IPS-18a (cell line): ENCODE measurements around the gene DIAPH1.

Experiments
- H3K27ac ChIP-seq: one replicate; pipeline ENCODE4 v1.5.1; 2013; ENCODE audit warnings: low read length
- H3K27me3 ChIP-seq: one replicate; pipeline ENCODE4 v1.6.1; 2013; ENCODE audit warnings: mild to moderate bottlenecking, low read length; ENCODE audit not compliant: control insufficient read depth, insufficient read depth
- H3K36me3 ChIP-seq: one replicate; pipeline ENCODE4 v1.6.1; 2013; ENCODE audit warnings: low read depth, low read length; ENCODE audit not compliant: control insufficient read depth
- H3K4me1 ChIP-seq: one replicate; pipeline ENCODE4 v1.6.1; 2013; ENCODE audit warnings: low read depth, low read length; ENCODE audit not compliant: control insufficient read depth
- H3K4me3 ChIP-seq: one replicate; pipeline ENCODE4 v1.5.1; 2013; ENCODE audit warnings: low read length
- H3K9ac ChIP-seq: one replicate; pipeline ENCODE4 v1.6.1; 2013; ENCODE audit warnings: mild to moderate bottlenecking, low read length, moderate library complexity
- H3K9me3 ChIP-seq: one replicate; pipeline ENCODE4 v1.6.1; 2013; ENCODE audit warnings: low read depth, low read length; ENCODE audit not compliant: control insufficient read depth

The DIAPH1 gene

GRCh38 chr5:141573489-141574121, 45.2 kb downstream of the DIAPH1 start:
- Histone ChIP-seq H3K36me3 (peaks cover 73% of the 10 kb centered on the region), H3K9me3 (no peaks in the 10 kb centered on the region), H3K27ac (no peak overlapping the region), H3K9ac (no peak overlapping the region), H3K27me3 (no peaks in the 10 kb centered on the region), H3K4me1 (no peaks in the 10 kb centered on the region), H3K4me3 (no peak overlapping the region)

- H3K9me3 ChIP-seq: no peaks in the 10 kb centered on the region
- no peak overlapping the region for H3K27ac ChIP-seq
- H3K27me3 ChIP-seq: no peaks in the 10 kb centered on the region
- no peaks in the 10 kb centered on the region for H3K4me1 ChIP-seq
- H3K36me3 ChIP-seq: peaks cover 53% of the 10 kb centered on the region
- H3K4me3 ChIP-seq: no peak overlapping the region
- no peak overlapping the region for H3K9ac ChIP-seq
Measured at GRCh38 chr5:141570655-141571054, 48.1 kb downstream of the DIAPH1 start.

GRCh38 chr5:141567513-141568117, 51.2 kb downstream of the DIAPH1 start:
- H3K27ac ChIP-seq: no peak overlapping the region
- H3K4me3 ChIP-seq: no peak overlapping the region
- H3K9me3 ChIP-seq: no peaks in the 10 kb centered on the region
- peaks cover 5% of the 10 kb centered on the region for H3K4me1 ChIP-seq
- H3K9ac ChIP-seq: no peak overlapping the region
- H3K27me3 ChIP-seq: no peaks in the 10 kb centered on the region
- H3K36me3 ChIP-seq: peaks cover 46% of the 10 kb centered on the region

- Histone ChIP-seq H3K27me3 (no peaks in the 10 kb centered on the region), H3K4me3 (no peak overlapping the region), H3K36me3 (peaks cover 32% of the 10 kb centered on the region), H3K27ac (no peak overlapping the region), H3K4me1 (peaks cover 8% of the 10 kb centered on the region), H3K9ac (no peak overlapping the region), H3K9me3 (no peaks in the 10 kb centered on the region)
Measured at GRCh38 chr5:141565826-141566570, 52.8 kb downstream of the DIAPH1 start.

GRCh38 chr5:141564216-141564692, 54.5 kb downstream of the DIAPH1 start:
- Histone ChIP-seq H3K4me1 (peaks cover 23% of the 10 kb centered on the region), H3K36me3 (peaks cover 23% of the 10 kb centered on the region), H3K27me3 (no peaks in the 10 kb centered on the region), H3K27ac (peak overlapping the region; percentile 87), H3K9me3 (no peaks in the 10 kb centered on the region), H3K4me3 (no peak overlapping the region), H3K9ac (peak overlapping the region; percentile 47)

GRCh38 chr5:141560725-141561483, 57.9 kb downstream of the DIAPH1 start:
- peaks cover 18% of the 10 kb centered on the region for H3K36me3 ChIP-seq
- H3K4me3 ChIP-seq: peak overlapping the region; percentile 45
- peak overlapping the region; percentile 91 for H3K9ac ChIP-seq
- no peaks in the 10 kb centered on the region for H3K9me3 ChIP-seq
- no peaks in the 10 kb centered on the region for H3K27me3 ChIP-seq
- peaks cover 38% of the 10 kb centered on the region for H3K4me1 ChIP-seq
- H3K27ac ChIP-seq: peak overlapping the region; percentile 92

- Histone ChIP-seq H3K9ac (peak overlapping the region; percentile 91), H3K4me3 (peak overlapping the region; percentile 45), H3K36me3 (peaks cover 16% of the 10 kb centered on the region), H3K27me3 (no peaks in the 10 kb centered on the region), H3K4me1 (peaks cover 38% of the 10 kb centered on the region), H3K9me3 (no peaks in the 10 kb centered on the region), H3K27ac (peak overlapping the region; percentile 92)
Measured at GRCh38 chr5:141560151-141560550, 58.6 kb downstream of the DIAPH1 start.

- Histone ChIP-seq H3K4me1 (peaks cover 36% of the 10 kb centered on the region), H3K9me3 (no peaks in the 10 kb centered on the region), H3K9ac (peak overlapping the region; percentile 91), H3K4me3 (no peak overlapping the region), H3K27ac (no peak overlapping the region), H3K27me3 (no peaks in the 10 kb centered on the region), H3K36me3 (peaks cover 16% of the 10 kb centered on the region)
Measured at GRCh38 chr5:141559461-141559860, 59.3 kb downstream of the DIAPH1 start.

- Histone ChIP-seq H3K27me3 (no peaks in the 10 kb centered on the region), H3K4me1 (peaks cover 33% of the 10 kb centered on the region), H3K9ac (no peak overlapping the region), H3K36me3 (peaks cover 9% of the 10 kb centered on the region), H3K4me3 (peak overlapping the region; percentile 1), H3K9me3 (no peaks in the 10 kb centered on the region), H3K27ac (no peak overlapping the region)
Measured at GRCh38 chr5:141558150-141558549, 60.6 kb downstream of the DIAPH1 start.

GRCh38 chr5:141557681-141558136, 61.1 kb downstream of the DIAPH1 start:
- Histone ChIP-seq H3K27ac (peak overlapping the region; percentile 90), H3K36me3 (peaks cover 5% of the 10 kb centered on the region), H3K27me3 (no peaks in the 10 kb centered on the region), H3K4me1 (peaks cover 33% of the 10 kb centered on the region), H3K9ac (peak overlapping the region; percentile 74), H3K9me3 (no peaks in the 10 kb centered on the region), H3K4me3 (peak overlapping the region; percentile 36)

- peaks cover 6% of the 10 kb centered on the region for H3K9me3 ChIP-seq
- peaks cover 3% of the 10 kb centered on the region for H3K36me3 ChIP-seq
- no peaks in the 10 kb centered on the region for H3K4me1 ChIP-seq
- no peak overlapping the region for H3K4me3 ChIP-seq
- H3K27ac ChIP-seq: no peak overlapping the region
- H3K9ac ChIP-seq: no peak overlapping the region
- no peaks in the 10 kb centered on the region for H3K27me3 ChIP-seq
Measured at GRCh38 chr5:141547921-141548320, 70.9 kb downstream of the DIAPH1 start.
